Liver (tissue), 3 donors: ENCODE results near the gene ITM2C.

Experiments
- CTCF ChIP-seq: fragments of 150-350 bp; IDR thresholded peaks from 2 replicates; pipeline ENCODE4 v1.5.1; 2017; ENCODE audit warnings: improper control_type of control experiment, low read depth, low read length; ENCODE audit not compliant: missing input control
- FOXA1 ChIP-seq: IDR thresholded peaks from 2 replicates; pipeline ENCODE4 v1.6.1; 2016; ENCODE audit warnings: antibody characterized with exemption
- REST ChIP-seq: IDR thresholded peaks from 2 replicates; pipeline ENCODE4 v1.6.1; 2016; ENCODE audit warnings: antibody characterized with exemption, mild to moderate bottlenecking
- TAF1 ChIP-seq: conservative IDR thresholded peaks from 2 replicates; pipeline ENCODE4 v1.6.1; 2016; ENCODE audit warnings: antibody characterized with exemption, mild to moderate bottlenecking
- donor health status: healthy.
- donor health status: healthy.

- TF ChIP-seq REST: no peak
- TF ChIP-seq CTCF: no peak
- no peak for TF ChIP-seq TAF1
- no peak for TF ChIP-seq FOXA1
These were observed 43.3 kb upstream of the ITM2C start for GRCh38 chr2:230821261-230821990.
